ENCODE data around the gene THAP4. TPM values are rescaled to one million over a fixed set of nuclear protein-coding genes. Genes with fewer than 3 reads are reported as not detected.

THAP4 gene
- total and polyA plus RNA-seq, 2 of the 13 experiments (the other 11 are each of a cell fraction or from before 2014, with no cell fraction given): 59.7 to 75.7 TPM

- TF ChIP-seq THAP9 (CRISPR knock-in tag; IDR thresholded peaks at IDR 0.05; ENCODE audit: borderline replicate concordance) (peak; percentile 47; the same call in 1 of the 2 replicates), ZNF264 (CRISPR knock-in tag; IDR thresholded peaks at IDR 0.05) (no peak), ZNF331 (CRISPR knock-in tag; IDR thresholded peaks at IDR 0.05) (peak; percentile 28; the same call in 1 of the 2 replicates), SMARCC2 (IDR thresholded peaks at IDR 0.05) (no peak), ZNF513 (CRISPR knock-in tag; conservative IDR thresholded peaks at IDR 0.05) (no peak), NR1H2 (CRISPR knock-in tag; IDR thresholded peaks at IDR 0.05; ENCODE audit: borderline replicate concordance, low read depth) (0 out of 2 replicates have a peak, but pooled peaks have one; percentile 54), MAX (IDR thresholded peaks at IDR 0.05) (peak; percentile 40; the same call in 1 of the 2 replicates), SALL1 (CRISPR knock-in tag; IDR thresholded peaks at IDR 0.05) (peak; percentile 41; the same call in 1 of the 2 replicates), HNF4A (CRISPR knock-in tag; IDR thresholded peaks at IDR 0.05) (peak; percentile 62), ZNF713 (CRISPR knock-in tag; IDR thresholded peaks at IDR 0.05) (no peak), CENPT (CRISPR knock-in tag; IDR thresholded peaks at IDR 0.05; ENCODE audit: low read depth) (no peak), ZNF703 (CRISPR knock-in tag; IDR thresholded peaks at IDR 0.05; ENCODE audit: borderline replicate concordance) (no peak), SOX13 (IDR thresholded peaks at IDR 0.05) (no peak), SOX13 (CRISPR knock-in tag; conservative IDR thresholded peaks at IDR 0.05 in 1 of 2, IDR thresholded peaks at IDR 0.05 in 1 of 2) (peak in 1 of 2 experiments; percentile 21; a peak in 1 of 4 replicates), REST (IDR thresholded peaks at IDR 0.05; ENCODE audit: borderline replicate concordance in 1 of 2, low read depth in 1 of 2, low read length in 2 of 2) (no peak), ZFX (CRISPR knock-in tag; IDR thresholded peaks at IDR 0.05; ENCODE audit: low read depth) (peak; percentile 39; the same call in 1 of the 2 replicates), STAT6 (CRISPR knock-in tag; IDR thresholded peaks at IDR 0.05; ENCODE audit: borderline replicate concordance) (no peak)
These were observed 102.1 kb downstream of the THAP4 start (continued) for GRCh38 chr2:241534701-241535375.
